HG02763 (cell line): Measurements from ENCODE around the gene TPSD1.

ENCODE experiments used
- ATAC-seq: cut with Tn5 transposase; IDR thresholded peaks from one replicate; pipeline ENCODE4 v1.9.1; 2021; ENCODE audit warnings: mild to moderate bottlenecking, moderate library complexity; ENCODE audit not compliant: unreplicated experiment

TPSD1 gene

DNA sequence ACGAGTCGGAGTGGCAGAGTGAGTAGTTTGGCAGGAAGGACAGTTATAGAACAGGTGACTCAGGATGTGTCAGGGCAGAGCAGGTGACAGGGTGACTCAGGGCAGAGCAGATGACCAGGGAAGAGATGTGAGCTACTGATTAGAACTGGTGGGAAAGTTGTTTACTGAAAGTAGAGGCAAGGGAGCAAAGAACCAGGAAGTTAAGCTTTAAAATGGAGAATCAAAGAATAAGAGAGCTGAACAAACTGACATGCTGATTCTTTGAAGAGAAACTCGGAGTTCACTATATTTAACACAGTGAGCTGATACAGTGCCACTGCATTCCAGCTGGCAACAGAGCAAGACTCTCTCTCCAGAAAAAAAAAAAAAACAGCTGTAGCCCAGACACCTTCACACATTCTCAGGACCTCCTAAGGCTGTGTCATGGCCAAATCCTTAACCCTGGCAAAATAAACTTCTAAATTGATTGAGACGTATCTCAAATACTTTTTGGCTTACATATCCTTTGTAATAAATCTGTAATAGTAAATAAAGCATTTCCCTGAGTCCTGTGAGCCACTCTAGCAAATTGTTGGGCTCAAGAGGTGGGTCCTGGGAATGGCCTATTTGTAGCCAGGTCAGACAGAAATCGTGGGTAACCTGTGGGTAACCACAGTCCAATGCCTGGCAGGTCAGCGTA is 41.3 kb downstream of the TPSD1 start:
- no peak for ATAC-seq

DNA sequence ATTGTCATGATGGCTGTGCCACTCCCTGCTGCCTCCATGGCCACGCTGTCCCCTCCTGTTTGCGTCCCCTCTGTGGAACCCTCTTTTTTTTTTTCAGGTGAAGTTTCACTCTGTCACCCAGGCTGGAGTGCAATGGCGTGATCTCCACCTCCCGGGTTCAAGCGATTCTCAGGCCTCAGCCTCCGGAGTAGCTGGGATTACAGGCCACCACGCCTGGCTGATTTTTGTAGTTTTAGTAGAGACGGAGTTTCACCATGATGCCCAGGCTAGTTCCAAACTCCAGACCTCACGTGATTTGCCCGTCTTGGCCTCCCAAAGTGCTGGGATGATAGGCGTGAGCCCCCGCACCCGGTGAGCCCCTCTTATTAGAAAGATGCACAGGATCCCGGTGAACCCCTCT is 42.5 kb downstream of the TPSD1 start:
- ATAC-seq = no peak

DNA sequence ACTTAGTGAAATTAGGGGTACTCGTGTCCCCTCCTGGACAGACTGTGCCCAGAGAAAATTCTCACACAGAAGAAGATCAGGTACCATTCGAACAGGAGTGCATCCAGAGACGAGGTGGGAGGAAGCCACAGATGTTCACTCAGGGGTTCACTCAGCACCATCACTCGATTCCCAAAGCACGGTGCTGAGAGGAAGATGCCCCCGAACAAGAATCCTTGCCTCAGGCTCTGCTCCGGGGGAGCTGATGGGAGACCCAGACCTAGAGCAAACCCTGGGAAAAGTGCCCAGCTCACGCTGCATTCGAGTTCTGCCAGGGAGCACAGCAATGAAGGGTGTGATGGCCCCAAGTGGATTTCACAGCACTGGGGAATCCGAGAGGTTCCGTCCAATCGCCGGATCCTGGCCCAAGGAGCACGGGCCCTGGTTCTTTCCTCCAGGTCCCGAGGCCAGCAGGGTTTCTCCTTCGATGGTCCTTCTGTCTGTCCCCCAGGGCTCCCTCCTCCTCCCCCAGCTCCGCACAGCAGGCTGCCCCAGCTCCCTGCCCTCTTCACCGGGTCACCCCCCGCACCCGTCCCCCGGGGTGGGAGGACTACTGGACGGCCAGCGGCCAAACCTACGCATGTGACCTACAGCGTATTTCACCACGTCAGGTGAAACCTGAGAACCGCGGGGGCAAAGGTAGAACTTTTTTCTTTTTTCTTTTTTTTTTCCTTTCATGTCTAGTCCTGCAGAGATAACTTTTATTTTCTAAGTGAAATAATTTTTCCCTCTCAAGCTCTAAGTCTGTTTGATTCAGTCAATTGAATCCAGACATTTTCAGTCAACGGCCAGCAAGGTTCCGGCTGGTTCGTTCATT is 43.4 kb downstream of the TPSD1 start:
- ATAC-seq = no peak

DNA sequence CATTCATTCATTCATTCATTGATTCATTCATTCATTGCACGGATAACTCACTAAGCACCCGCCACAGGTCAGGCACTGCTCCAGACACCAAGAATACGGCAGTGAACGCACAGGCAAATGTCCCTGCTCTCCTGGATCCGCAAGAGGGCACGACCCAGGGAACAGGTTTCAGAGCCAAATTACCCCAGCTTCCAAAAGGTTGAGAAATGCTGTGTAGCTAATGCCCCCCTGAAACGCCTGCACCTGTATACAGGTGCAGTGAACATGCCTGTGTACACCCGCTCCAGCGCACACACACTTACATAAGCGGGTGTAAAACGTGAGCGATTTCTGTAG is 44.0 kb downstream of the TPSD1 start:
- ATAC-seq = no peak

DNA sequence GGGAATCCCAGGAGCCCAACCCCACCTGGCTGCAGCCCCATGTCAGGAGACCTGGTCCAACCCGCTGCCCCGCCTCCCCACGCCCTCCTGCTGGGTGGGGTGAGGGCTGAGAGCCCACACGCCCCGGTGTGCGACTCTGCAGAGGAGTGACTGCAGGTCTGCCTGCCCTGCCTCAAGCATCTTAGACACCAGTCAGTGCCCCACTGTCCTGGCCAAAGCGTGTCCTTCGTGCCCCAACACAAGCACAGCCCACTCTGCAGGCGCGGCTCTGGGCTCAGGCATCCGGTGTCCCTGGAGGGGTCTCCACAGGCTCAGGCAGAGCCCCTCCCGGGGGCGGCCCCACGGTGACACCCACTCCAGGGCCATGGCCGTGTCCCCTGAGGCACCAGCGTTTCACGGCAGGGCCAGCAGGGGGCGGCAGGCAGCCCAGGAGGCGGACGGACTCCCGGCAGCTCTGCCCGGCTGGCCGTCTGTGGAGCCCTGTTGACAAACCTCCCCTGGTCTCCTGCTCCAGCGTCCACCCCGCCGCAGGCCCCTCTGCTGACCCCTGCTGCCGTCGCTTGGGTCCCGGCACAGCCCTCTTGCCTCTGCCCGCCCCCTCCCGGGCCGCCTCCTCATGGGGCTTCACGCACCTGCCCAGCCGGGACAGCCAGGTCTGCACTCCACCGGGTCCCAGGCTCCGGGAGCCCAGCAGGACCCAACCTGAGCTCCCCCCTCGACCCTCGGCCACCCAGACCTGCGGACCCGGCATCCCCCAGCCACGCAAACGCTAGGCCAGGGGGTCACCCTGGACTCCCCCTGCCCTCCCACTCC is 45.0 kb downstream of the TPSD1 start:
- ATAC-seq = no peak

DNA sequence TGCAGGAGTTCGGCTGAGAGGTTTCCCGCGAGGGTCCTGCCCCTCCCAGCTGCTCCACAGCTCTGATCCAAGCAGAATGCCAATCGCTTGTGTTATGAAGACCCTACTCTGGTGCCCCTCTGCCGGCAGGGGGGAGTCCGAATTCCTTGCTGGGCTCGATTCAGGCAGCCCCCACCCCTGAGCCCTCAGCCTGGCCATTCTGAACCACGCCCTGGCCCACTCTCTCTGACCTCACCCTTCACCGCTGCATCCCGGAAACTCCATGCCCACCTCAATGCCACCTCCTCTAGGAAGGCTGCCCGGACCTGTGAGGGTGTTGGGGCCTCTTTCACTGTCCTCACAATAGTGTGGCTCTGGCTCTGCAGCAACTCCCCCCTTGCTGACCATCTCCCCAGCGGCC is 45.7 kb downstream of the TPSD1 start:
- ATAC-seq = no peak

DNA sequence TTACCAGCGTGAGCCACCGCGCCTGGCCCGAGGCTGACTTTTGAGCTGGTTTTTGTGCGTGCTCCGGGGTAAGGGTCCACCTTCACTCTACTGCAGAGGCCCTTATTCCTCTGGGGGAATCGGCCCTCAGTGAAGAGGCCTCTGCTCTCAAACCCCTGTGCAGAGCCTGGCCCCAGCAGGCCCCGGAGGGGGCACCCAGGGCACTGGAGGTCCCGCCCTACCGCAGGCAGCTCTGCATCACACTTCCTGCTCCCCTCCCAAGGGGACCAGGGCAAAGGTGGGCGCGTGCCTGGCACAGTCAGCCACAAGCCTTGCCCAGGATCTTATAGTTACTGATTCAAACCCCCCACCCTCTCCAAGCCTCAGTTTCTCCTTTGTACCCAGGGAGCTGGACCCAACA is 50.0 kb downstream of the TPSD1 start:
- no peak for ATAC-seq

DNA sequence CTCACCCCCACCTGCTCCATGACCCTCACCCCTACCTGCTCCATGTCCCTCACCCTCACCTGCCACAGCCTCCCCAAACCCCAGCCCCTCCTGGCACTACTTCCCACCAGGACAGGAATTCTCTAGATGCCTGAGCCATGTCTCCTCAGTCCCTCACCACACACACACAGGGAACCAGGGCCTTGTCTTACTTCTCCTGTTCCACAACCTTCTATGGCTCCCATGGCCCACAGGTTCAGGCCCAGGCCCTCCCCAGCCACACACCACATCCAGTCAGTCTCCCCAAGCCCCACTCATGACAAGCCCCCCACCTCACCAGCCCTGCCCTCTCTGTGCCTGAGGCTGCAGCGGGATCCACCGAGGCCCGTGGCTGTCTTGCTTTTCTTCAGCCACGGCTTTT is 50.5 kb downstream of the TPSD1 start:
- no peak for ATAC-seq

DNA sequence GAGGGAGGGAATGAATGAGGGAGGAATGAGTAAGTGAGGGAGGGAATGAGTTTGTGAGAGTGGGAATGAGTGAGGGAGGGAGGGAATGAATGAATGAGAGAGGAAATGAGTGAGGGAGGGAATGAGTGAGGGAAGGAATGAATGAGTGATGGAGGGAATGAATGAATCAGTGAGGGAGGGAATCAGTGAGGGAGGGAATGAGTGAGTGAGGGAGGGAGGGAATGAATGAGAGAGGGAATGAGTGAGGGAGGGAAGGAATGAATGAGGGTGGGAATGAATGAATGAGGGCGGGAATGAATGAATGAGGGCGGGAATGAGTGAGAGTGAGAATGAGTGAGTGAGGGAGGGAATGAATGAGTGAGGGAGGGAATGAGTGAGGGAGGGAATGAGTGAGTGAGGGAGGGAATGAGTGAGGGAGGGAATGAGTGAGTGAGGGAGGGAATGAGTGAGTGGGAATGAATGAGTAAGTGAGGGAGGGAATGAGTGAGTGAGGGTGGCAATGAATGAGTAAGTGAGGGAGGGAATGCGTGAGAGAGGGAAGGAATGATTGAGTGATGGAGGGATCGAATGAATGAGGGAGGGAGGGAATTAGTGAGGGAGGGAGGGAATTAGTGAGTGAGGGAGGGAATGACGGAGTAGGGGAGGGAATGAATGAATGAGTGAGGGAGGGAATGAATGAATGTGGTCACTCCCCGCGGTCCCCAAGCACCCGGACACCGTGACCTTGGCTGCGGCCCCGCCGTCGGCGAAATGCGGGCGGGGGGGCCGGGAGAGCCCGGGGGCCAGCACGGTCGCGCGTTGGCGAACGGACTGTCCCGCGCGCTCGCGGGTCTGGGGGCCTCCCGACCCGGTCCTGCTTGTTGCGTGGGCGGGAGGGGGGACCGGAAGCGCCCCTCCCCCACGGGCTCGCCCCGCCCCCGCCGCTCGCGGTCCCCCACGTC is 52.4 kb downstream of the TPSD1 start:
- ATAC-seq = no peak
